GM12873 (cell line): ENCODE results near the gene NOL6.

Experiments
- CTCF ChIP-seq: IDR thresholded peaks from 2 replicates; pipeline ENCODE4 v1.5.1; 2012; ENCODE audit warnings: low read depth, mild to moderate bottlenecking, moderate library complexity, low read length, control low read depth; ENCODE audit not compliant: insufficient read depth; ENCODE audit errors: missing control alignments

NOL6 gene

GRCh38 chr9:33480976-33481375 is 7.3 kb upstream of the NOL6 start:
- no peak for TF ChIP-seq CTCF

- TF ChIP-seq CTCF: no peak
Measured at GRCh38 chr9:33480106-33480505, 6.4 kb upstream of the NOL6 start.

GRCh38 chr9:33476503-33476902 is 2.8 kb upstream of the NOL6 start:
- TF ChIP-seq CTCF: no peak

GRCh38 chr9:33475357-33475756 is 1.6 kb upstream of the NOL6 start:
- no peak for TF ChIP-seq CTCF

GRCh38 chr9:33472881-33473615 is 676 bp downstream of the NOL6 start:
- no peak for TF ChIP-seq CTCF

- TF ChIP-seq CTCF: no peak
Measured at GRCh38 chr9:33472171-33472880, 1.4 kb downstream of the NOL6 start.

GRCh38 chr9:33471361-33471760 is 2.4 kb downstream of the NOL6 start:
- no peak for TF ChIP-seq CTCF
